DMS114 treated with DMSO at 0.1 percent for 48 hours (cell line): ENCODE data around the gene NUMB.

Experiments used
- DNase-seq: peaks from one replicate; lab custom pipeline; 2025; ENCODE audit not compliant: unreplicated experiment; lab: John Stamatoyannopoulos, UW

NUMB gene

GRCh38 chr14:73293782-73294781, 164.3 kb downstream of the NUMB start:
- DNase-seq = no peak

- DNase-seq = no peak
Measured at GRCh38 chr14:73290279-73290678, 168.1 kb downstream of the NUMB start.

- DNase-seq = no peak
Measured at GRCh38 chr14:73289729-73290128, 168.6 kb downstream of the NUMB start.

- DNase-seq = no peak
Measured at GRCh38 chr14:73289308-73289707, 169.0 kb downstream of the NUMB start.

- no peak for DNase-seq
Measured at GRCh38 chr14:73287071-73287470, 171.3 kb downstream of the NUMB start.

- DNase-seq = no peak
Measured at GRCh38 chr14:73286598-73286997, 171.7 kb downstream of the NUMB start.

GRCh38 chr14:73285979-73286378, 172.4 kb downstream of the NUMB start:
- no peak for DNase-seq

- peak; percentile 13 for DNase-seq
Measured at GRCh38 chr14:73283608-73284379, 174.6 kb downstream of the NUMB start.

GRCh38 chr14:73280903-73281302, 177.4 kb downstream of the NUMB start:
- DNase-seq = no peak

GRCh38 chr14:73277376-73277775, 181.0 kb downstream of the NUMB start:
- DNase-seq = no peak

- no peak for DNase-seq
Measured at GRCh38 chr14:73276836-73277235, 181.5 kb downstream of the NUMB start.

- DNase-seq = no peak
Measured at GRCh38 chr14:73273799-73274198, 184.5 kb downstream of the NUMB start.

- no peak for DNase-seq
Measured at GRCh38 chr14:73272393-73272792, 186.0 kb downstream of the NUMB start.

- DNase-seq = no peak
Measured at GRCh38 chr14:73269729-73270531, 188.4 kb downstream of the NUMB start.

GRCh38 chr14:73267474-73267873, 190.9 kb downstream of the NUMB start:
- DNase-seq = no peak

- DNase-seq = no peak
Measured at GRCh38 chr14:73266317-73266716, 192.0 kb downstream of the NUMB start.

GRCh38 chr14:73265721-73266046, 192.7 kb downstream of the NUMB start:
- no peak for DNase-seq

GRCh38 chr14:73264885-73265720, 193.2 kb downstream of the NUMB start:
- no peak for DNase-seq

GRCh38 chr14:73264080-73264884, 194.1 kb downstream of the NUMB start:
- DNase-seq = no peak

GRCh38 chr14:73263606-73264005, 194.7 kb downstream of the NUMB start:
- DNase-seq = no peak
